IPS DF 4.7 (cell line): ENCODE results near the gene IPO7.

Source experiments
- DNase-seq: peaks from one replicate; pipeline ENCODE4 v3.0.0-alpha.2; 2013; ENCODE audit warnings: low spot score; ENCODE audit errors: extremely low read depth

IPO7 gene

GRCh38 chr11:9490376-9490775 is 105.9 kb downstream of the IPO7 start:
- DNase-seq, result no peak

GRCh38 chr11:9493492-9493891 is 109.0 kb downstream of the IPO7 start:
- DNase-seq, result no peak

- no peak for DNase-seq
Observed at GRCh38 chr11:9494316-9494715, 109.9 kb downstream of the IPO7 start.

GRCh38 chr11:9495803-9496514 is 111.5 kb downstream of the IPO7 start:
- no peak for DNase-seq
